Measurements from ENCODE around the gene SOST.

The SOST gene

DNA sequence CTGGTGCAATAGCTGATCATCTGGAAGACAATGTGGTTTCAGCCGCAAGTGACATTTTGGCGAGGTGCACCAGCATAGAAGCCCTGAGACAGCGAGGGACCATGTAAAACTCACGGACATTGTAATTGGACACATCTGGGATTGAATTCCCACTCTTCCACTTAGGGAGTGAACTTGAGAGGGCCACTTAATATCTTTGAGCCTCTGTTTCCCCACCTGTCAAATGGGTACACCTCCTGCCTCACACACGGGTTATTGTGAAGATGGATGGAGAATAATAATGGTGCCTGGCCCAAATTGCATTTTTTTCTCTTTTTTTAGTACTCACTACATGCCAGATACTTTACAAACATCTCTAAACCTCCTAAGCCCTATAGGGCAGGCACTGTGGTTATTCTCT is 51.4 kb downstream of the SOST start:
- no peak for DNase-seq (ENCODE audit: low spot score)

DNA sequence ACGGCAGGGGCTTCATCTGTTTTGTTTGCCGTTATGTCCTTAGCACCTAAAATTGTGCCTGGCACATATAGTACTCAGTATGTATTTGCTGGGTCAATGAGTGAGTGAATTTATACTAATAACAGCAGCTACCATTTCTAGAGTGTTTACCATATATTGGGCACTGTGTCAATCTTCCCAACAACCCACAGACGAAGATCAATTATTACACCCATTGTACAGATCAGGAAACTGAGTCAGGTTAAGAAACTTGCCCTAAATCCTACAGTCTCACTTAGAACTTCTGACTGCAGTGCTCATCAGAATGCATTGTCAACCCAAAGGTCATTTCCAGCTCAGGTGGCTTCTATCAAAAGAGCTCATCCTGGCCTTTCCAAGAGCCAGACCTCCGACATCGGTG is 52.4 kb downstream of the SOST start:
- DNase-seq (ENCODE audit: low spot score), result no peak
